Body of pancreas (tissue), 4 donors: Measurements from ENCODE around the gene TCOF1.

Source experiments
- CTCF ChIP-seq, 7 experiments: fragments of 450-650 bp in 4 of 7; fragments of 200-600 bp in 3 of 7; sonication (generic) in 3 of 7; IDR thresholded peaks; one replicate each; pipeline ENCODE4 v1.5.1; 2016 to 2019; ENCODE audit warnings: antibody characterized with exemption in 7 of 7
- POLR2A ChIP-seq, 3 donors: fragments of 450-650 bp; IDR thresholded peaks; one replicate each; pipeline ENCODE4 v1.6.1; 2016; ENCODE audit warnings: antibody characterized with exemption in 3 of 3, mild to moderate bottlenecking in 2 of 3

- TF ChIP-seq CTCF (IDR thresholded peaks at IDR 0.05) (no peak), POLR2A (IDR thresholded peaks at IDR 0.05) (no peak)
These were observed 48.7 kb downstream of the TCOF1 start for GRCh38 chr5:150406103-150406722.
